Liver (tissue), 3 donors: ENCODE data around the gene JPH4.

Source experiments
- CTCF ChIP-seq: fragments of 150-350 bp; IDR thresholded peaks from 2 replicates; pipeline ENCODE4 v1.5.1; 2017; ENCODE audit warnings: improper control_type of control experiment, low read depth, low read length; ENCODE audit not compliant: missing input control
- GABPA ChIP-seq, 2 donors: IDR thresholded peaks in 1 of 2; conservative IDR thresholded peaks in 1 of 2; 2 replicates each; pipeline ENCODE4 v1.6.1; 2016; ENCODE audit warnings: antibody characterized with exemption in 2 of 2, mild to moderate bottlenecking in 1 of 2, moderate library complexity in 1 of 2
- JUND ChIP-seq, 2 donors: IDR thresholded peaks; 2 replicates each; pipeline ENCODE4 v1.6.1; 2016; ENCODE audit warnings: antibody characterized with exemption in 2 of 2
- MAX ChIP-seq: IDR thresholded peaks from 2 replicates; pipeline ENCODE4 v1.6.1; 2016; ENCODE audit warnings: antibody characterized with exemption
- RAD21 ChIP-seq, 2 donors: IDR thresholded peaks; 2 replicates each; pipeline ENCODE4 v1.6.1; 2016; ENCODE audit warnings: antibody characterized with exemption in 2 of 2, mild to moderate bottlenecking in 2 of 2
- REST ChIP-seq: IDR thresholded peaks from 2 replicates; pipeline ENCODE4 v1.6.1; 2016; ENCODE audit warnings: antibody characterized with exemption, mild to moderate bottlenecking
- RXRA ChIP-seq, 2 donors: IDR thresholded peaks; 2 replicates each; pipeline ENCODE4 v1.6.1; 2017 to 2018; ENCODE audit warnings: antibody characterized with exemption in 2 of 2, mild to moderate bottlenecking in 1 of 2
- TAF1 ChIP-seq: conservative IDR thresholded peaks from 2 replicates; pipeline ENCODE4 v1.6.1; 2016; ENCODE audit warnings: antibody characterized with exemption, mild to moderate bottlenecking
- YY1 ChIP-seq: IDR thresholded peaks from 2 replicates; pipeline ENCODE4 v1.6.1; 2016; ENCODE audit warnings: antibody characterized with exemption, mild to moderate bottlenecking
- TF ChIP-seq, protein P1 (sequence below): IDR thresholded peaks from 2 replicates; pipeline ENCODE4 v1.6.1; 2016; ENCODE audit warnings: antibody characterized with exemption
- donor health status: healthy.
- donor health status: healthy.

DNA sequence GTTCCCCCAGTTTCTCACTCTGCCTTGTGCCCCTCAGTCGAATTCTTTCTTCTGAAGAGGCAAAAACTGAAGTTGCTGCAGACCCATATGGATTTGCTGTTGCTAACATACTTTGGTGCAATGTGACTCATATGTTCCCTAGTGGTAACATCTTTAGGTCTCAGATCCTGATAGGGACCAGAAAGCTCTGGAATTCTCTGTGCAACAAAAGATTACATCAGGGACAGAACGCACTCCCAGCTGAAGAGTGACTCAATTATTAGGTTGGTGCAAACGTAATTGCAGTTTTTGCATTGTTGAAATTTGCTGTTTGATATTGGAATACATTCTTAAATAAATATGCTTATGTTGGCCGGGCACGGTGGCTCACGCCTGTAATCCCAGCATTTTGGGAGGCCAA is 49.4 kb upstream of the JPH4 start:
- TF ChIP-seq CTCF (no peak), MAX (no peak), RXRA (IDR thresholded peaks at IDR 0.05) (no peak), RAD21 (IDR thresholded peaks at IDR 0.05) (no peak), REST (no peak), TAF1 (no peak), YY1 (no peak), JUND (IDR thresholded peaks at IDR 0.05) (no peak), GABPA (IDR thresholded peaks at IDR 0.05 in 1 of 2, conservative IDR thresholded peaks at IDR 0.05 in 1 of 2) (no peak)
- TF ChIP-seq, protein P1, sequence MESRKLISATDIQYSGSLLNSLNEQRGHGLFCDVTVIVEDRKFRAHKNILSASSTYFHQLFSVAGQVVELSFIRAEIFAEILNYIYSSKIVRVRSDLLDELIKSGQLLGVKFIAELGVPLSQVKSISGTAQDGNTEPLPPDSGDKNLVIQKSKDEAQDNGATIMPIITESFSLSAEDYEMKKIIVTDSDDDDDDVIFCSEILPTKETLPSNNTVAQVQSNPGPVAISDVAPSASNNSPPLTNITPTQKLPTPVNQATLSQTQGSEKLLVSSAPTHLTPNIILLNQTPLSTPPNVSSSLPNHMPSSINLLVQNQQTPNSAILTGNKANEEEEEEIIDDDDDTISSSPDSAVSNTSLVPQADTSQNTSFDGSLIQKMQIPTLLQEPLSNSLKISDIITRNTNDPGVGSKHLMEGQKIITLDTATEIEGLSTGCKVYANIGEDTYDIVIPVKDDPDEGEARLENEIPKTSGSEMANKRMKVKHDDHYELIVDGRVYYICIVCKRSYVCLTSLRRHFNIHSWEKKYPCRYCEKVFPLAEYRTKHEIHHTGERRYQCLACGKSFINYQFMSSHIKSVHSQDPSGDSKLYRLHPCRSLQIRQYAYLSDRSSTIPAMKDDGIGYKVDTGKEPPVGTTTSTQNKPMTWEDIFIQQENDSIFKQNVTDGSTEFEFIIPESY = no peak
